Effector memory CD8-positive, alpha-beta T cell (primary cell): ENCODE results near the gene CREB3L2.
"Not testable (repeated sequence)": the region's sequence is repeated elsewhere in the genome, so short reads cannot be mapped to it uniquely, and the experiment has no call there.

Experiments used
- ATAC-seq: fragments of 150-1000 bp; cut with Tn5 transposase; replicated peaks from 2 replicates; pipeline ENCODE4 v1.10.0; 2021; ENCODE audit warnings: mild to moderate bottlenecking, moderate library complexity
- DNase-seq, 3 experiments: peaks; one replicate each; pipeline ENCODE4 v3.0.0; 2021
- H3K27ac Mint-ChIP-seq, 2 donors: one replicate each; pipeline ENCODE4 v1.8.0; 2022; ENCODE audit warnings: mild to moderate bottlenecking in 2 of 2, mixed read lengths in 2 of 2, moderate library complexity in 2 of 2
- H3K27me3 Mint-ChIP-seq, 2 donors: one replicate each; pipeline ENCODE4 v1.8.0; 2022; ENCODE audit warnings: mixed read lengths in 2 of 2
- H3K36me3 Mint-ChIP-seq: one replicate; pipeline ENCODE4 v1.8.0; 2022; ENCODE audit warnings: mild to moderate bottlenecking, moderate library complexity, mixed read lengths; ENCODE audit not compliant: insufficient read depth
- H3K4me1 Mint-ChIP-seq, 2 donors: one replicate each; pipeline ENCODE4 v1.8.0; 2022; ENCODE audit warnings: low read depth in 2 of 2, mixed read lengths in 2 of 2
- H3K4me3 Mint-ChIP-seq, 2 donors: one replicate each; pipeline ENCODE4 v1.8.0; 2022; ENCODE audit warnings: mild to moderate bottlenecking in 2 of 2, mixed read lengths in 2 of 2, moderate library complexity in 2 of 2
- H3K9me3 Mint-ChIP-seq, 2 donors: one replicate each; pipeline ENCODE4 v1.8.0; 2022; ENCODE audit warnings: mixed read lengths in 2 of 2

CREB3L2 gene

DNA sequence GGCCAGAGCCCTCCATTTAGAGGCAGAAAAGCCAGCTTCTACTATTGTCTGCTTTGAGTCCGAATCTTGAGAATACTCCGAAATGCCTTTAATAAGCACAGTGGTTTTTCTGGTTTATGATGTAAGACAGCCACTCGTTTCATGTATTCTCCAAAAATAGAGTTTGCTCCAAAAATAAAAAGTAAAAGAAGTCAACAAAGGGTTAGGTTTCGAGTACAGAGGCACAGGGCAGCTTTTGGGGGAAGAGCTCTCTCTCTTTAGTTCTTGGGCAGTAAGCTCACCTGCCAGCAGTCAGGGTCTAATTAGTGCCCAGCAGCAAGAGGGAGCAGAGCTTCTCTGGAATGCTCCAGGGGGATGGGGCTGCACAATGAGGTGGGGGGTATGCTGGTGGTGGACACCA is 20.2 kb downstream of the CREB3L2 start:
- no peak for DNase-seq
- peaks cover 0 to 8% of the 10 kb centered on the region in 2 donors for H3K9me3 Mint-ChIP-seq
- H3K36me3 Mint-ChIP-seq: peaks cover 2% of the 10 kb centered on the region
- H3K4me1 Mint-ChIP-seq: peaks cover 27 to 37% of the 10 kb centered on the region in 2 donors
- H3K4me3 Mint-ChIP-seq: no peak overlapping the region
- H3K27me3 Mint-ChIP-seq: no peaks in the 10 kb centered on the region
- no peak for ATAC-seq
- H3K27ac Mint-ChIP-seq: peak overlapping the region in 1 of 2 donors; percentile 65

DNA sequence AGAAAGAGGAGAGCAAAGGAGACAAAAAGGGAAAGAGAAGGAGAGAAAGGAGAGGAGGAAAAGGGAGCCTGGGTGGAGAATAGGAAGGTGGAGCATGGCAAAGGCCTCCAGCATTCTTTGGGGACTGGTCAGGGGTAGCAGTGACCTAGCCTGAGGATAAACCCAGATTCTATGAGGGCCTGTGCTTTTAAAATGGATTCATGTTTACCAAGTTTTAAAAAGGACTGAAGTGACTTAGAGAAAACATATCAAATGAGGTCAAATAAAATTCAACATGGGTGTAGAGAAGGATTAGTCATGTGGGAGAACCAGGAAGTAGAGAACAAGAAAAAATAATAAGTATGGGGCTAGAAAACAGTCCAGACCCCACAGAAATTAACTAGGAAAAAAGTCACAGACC is 20.7 kb downstream of the CREB3L2 start:
- H3K27me3 Mint-ChIP-seq: no peaks in the 10 kb centered on the region
- H3K9me3 Mint-ChIP-seq: peaks cover 0 to 8% of the 10 kb centered on the region in 2 donors
- ATAC-seq (no peak), DNase-seq (no peak)
- peaks cover 1% of the 10 kb centered on the region for H3K36me3 Mint-ChIP-seq
- H3K4me3 Mint-ChIP-seq: no peak overlapping the region
- peak overlapping the region in 1 of 2 donors; percentile 27 for H3K27ac Mint-ChIP-seq
- peaks cover 30 to 37% of the 10 kb centered on the region in 2 donors for H3K4me1 Mint-ChIP-seq

DNA sequence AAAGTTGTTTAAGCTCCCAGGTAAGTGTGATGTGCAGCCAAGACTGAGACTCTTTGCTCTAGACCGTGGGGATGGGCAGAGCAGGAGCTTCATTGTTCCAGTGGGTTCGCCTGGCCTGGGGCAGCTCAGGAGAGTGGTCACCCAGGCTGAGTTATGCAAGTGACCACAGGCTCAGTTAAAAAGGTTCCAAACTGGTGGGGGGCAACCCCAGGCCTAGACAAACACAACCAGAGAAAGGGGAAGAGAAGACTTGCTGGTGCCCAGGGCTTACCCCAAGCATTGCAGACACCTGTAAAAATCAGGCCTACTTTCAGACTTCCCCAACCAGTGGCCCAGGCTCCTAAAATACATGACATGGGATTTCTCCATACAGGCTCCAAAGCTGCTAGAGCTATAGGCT is 21.6 kb downstream of the CREB3L2 start:
- Mint-ChIP-seq H3K9me3 (peaks cover 0 to 8% of the 10 kb centered on the region in 2 donors), H3K36me3 (no peaks in the 10 kb centered on the region), H3K4me3 (no peak overlapping the region), H3K27me3 (no peaks in the 10 kb centered on the region), H3K4me1 (peaks cover 26 to 34% of the 10 kb centered on the region in 2 donors), H3K27ac (peak overlapping the region; percentile 27 to 36)
- ATAC-seq (no peak), DNase-seq (no peak)

DNA sequence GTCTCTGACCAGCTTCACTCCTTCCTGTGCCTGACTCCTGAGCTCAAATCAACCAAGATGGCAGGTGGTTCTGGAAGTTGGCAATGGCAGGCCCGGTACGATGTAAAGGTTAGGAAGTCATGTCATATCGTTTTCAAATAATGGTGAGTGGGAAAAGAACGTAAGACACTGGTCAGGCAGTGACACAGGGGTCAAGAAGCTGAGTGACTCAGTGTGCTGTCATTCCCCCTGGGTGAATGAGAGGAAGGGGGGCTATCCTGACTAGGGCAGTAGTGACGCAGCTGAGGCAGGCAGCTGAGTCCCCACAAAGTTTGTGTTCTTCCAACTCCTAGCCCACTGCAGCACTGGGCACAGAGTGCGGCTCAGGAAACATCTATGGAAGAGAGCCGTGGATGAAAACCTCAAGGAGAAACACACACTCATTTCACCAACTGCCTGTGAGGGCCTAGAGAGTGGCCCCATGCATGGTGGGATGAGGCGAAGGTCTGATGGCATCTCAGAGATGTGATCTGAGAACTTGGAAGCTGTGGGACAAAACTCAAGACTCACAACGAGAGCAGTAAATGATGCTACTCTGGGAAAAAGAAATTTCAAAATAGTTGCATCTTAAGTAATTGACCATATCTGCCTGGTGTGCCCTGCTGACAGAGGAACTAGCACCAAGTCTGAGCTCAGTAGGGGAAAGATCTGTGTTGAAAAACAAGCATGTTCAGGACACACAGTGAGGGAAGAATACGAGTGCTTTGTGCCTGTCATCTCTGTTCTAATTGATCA is 23.2 kb downstream of the CREB3L2 start:
- H3K4me3 Mint-ChIP-seq: no peak overlapping the region
- no peaks in the 10 kb centered on the region for H3K36me3 Mint-ChIP-seq
- H3K9me3 Mint-ChIP-seq: peaks cover 0 to 8% of the 10 kb centered on the region in 2 donors
- H3K27ac Mint-ChIP-seq: peak overlapping the region in 1 of 2 donors; percentile 14
- peaks cover 25 to 30% of the 10 kb centered on the region in 2 donors for H3K4me1 Mint-ChIP-seq
- no peak for DNase-seq
- ATAC-seq: no peak
- no peaks in the 10 kb centered on the region for H3K27me3 Mint-ChIP-seq

DNA sequence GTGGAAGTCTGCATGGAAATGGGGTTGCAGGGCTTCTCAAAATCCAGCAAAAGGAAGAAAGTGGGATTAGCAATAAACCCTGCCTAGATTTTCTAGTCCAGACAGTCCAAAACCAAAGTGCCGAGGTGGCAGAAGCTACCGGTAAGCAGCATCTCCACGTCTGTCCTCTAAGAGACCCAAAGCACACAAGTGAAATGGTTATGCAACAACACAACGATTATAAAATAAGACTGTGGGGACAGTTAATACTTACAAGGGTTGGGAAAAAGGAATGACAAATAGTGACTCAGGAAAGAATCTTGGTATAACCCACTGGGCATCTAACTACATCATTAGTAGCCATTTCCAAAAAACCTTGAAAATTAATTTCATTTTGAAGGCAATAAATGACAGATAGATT is 24.7 kb downstream of the CREB3L2 start:
- DNase-seq (no peak), ATAC-seq (no peak)
- Mint-ChIP-seq H3K36me3 (no peaks in the 10 kb centered on the region), H3K27ac (no peak overlapping the region), H3K4me3 (no peak overlapping the region), H3K27me3 (no peaks in the 10 kb centered on the region), H3K4me1 (peaks cover 25% of the 10 kb centered on the region in 2 donors), H3K9me3 (no peaks in the 10 kb centered on the region)

DNA sequence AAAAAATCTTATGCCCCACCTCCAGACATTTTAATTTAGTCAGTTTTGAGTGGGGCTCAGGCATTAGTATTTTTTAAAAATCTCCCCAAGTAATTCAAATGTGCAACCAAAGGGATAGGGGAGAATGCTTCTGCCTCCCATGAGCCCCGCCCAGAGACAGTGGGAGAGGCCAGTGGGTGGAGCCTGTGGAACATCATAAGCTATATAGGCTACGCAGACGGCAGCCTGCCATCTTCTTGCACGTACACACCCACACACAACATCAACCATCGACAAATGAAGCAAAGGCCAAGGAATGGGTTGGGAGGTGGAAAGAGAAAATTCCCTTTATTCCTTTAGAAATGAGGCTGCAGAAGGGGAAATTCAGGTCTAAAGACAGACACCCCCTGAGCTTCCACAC is 25.2 kb downstream of the CREB3L2 start:
- peaks cover 24 to 25% of the 10 kb centered on the region in 2 donors for H3K4me1 Mint-ChIP-seq
- no peaks in the 10 kb centered on the region for H3K9me3 Mint-ChIP-seq
- no peak for ATAC-seq
- no peaks in the 10 kb centered on the region for H3K36me3 Mint-ChIP-seq
- H3K4me3 Mint-ChIP-seq: no peak overlapping the region
- H3K27ac Mint-ChIP-seq: no peak overlapping the region
- no peak for DNase-seq
- no peaks in the 10 kb centered on the region for H3K27me3 Mint-ChIP-seq

DNA sequence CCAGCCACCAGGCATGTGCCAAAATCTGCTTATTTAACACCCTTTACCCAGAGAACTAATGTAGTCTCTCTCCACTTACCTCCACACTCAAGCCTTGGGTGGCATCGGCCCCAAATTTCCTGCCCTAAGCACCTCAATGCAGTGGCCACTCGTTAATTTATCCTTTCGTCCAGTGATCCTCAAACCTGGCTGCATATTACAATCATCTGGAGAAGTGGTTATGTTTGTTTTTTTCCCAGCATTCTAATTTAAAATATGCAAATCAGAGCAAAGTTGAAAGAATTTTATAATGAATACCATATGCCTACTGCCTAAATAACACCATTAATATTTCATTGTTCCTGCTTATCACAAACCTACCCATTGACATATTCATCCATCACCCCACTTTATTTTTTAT is 25.7 kb downstream of the CREB3L2 start:
- Mint-ChIP-seq H3K4me1 (peaks cover 21 to 23% of the 10 kb centered on the region in 2 donors), H3K27me3 (no peaks in the 10 kb centered on the region), H3K27ac (no peak overlapping the region), H3K4me3 (no peak overlapping the region), H3K36me3 (no peaks in the 10 kb centered on the region), H3K9me3 (no peaks in the 10 kb centered on the region)
- ATAC-seq (no peak), DNase-seq (no peak)

DNA sequence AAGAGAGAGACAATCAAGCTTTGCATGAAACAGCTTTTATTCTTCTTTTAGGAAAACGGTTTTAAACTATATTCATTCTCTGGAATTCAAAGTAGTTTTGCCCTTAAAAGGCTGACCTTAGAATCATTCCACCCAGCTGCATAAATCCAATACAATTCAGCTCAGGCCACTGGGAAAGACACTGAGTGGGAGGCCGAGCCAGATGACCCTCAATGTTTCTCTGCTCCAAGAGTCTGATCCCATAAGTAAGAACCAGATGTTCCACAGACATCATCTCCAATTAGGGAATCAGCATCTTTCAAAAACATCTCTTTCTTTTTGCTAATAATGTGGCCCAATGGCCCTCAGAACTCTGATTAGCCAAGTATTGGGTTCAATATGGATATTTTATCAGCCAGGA is 26.1 kb downstream of the CREB3L2 start:
- Mint-ChIP-seq H3K9me3 (no peaks in the 10 kb centered on the region), H3K4me1 (peaks cover 18 to 19% of the 10 kb centered on the region in 2 donors), H3K36me3 (no peaks in the 10 kb centered on the region), H3K4me3 (no peak overlapping the region), H3K27ac (no peak overlapping the region), H3K27me3 (no peaks in the 10 kb centered on the region)
- DNase-seq: no peak
- ATAC-seq: no peak

DNA sequence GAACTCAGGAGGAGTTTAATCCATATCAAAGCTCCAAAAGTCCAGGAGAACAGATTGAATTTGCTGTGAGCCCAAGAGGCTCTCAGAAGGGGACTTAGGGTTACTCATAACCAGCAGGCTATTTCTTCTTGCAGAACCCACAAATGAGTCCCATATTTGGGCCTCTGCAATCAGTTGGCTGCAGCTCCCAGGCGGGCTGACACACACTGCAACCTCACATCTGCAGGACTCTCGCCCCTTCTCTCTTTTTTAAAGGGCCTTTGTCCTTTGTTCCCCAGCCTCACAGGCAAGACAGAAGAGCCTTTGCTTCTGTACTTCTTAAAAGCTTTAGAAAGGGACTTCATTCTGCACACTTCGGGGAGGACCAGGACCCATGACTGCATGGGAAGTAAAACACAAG is 26.7 kb downstream of the CREB3L2 start:
- H3K9me3 Mint-ChIP-seq: no peaks in the 10 kb centered on the region
- peaks cover 16 to 17% of the 10 kb centered on the region in 2 donors for H3K4me1 Mint-ChIP-seq
- no peaks in the 10 kb centered on the region for H3K36me3 Mint-ChIP-seq
- ATAC-seq: no peak
- no peak overlapping the region for H3K27ac Mint-ChIP-seq
- H3K4me3 Mint-ChIP-seq: no peak overlapping the region
- H3K27me3 Mint-ChIP-seq: no peaks in the 10 kb centered on the region
- DNase-seq: no peak

DNA sequence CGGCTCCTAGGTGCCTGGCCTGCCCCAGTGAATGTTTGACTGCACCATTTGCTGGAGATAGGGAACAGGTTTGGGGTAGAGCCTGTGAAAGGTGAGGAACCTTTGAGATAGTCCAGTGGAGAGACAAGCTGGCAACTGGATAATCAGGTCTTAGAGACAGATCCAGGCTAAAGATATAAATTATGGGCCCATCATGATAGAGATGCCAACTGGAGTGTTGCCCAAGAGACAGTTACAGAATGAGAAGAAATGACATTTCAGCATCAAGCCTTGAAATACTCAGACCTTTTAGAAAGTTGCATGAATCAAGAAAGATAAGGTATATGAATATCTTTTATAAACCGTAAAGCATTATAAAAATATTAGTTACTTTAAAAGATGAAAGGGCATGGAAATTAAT is 27.1 kb downstream of the CREB3L2 start:
- Mint-ChIP-seq H3K36me3 (no peaks in the 10 kb centered on the region), H3K27ac (peak overlapping the region in 1 of 2 donors; percentile 2), H3K27me3 (no peaks in the 10 kb centered on the region), H3K4me1 (peaks cover 13 to 16% of the 10 kb centered on the region in 2 donors), H3K4me3 (no peak overlapping the region), H3K9me3 (no peaks in the 10 kb centered on the region)
- DNase-seq (no peak), ATAC-seq (no peak)

DNA sequence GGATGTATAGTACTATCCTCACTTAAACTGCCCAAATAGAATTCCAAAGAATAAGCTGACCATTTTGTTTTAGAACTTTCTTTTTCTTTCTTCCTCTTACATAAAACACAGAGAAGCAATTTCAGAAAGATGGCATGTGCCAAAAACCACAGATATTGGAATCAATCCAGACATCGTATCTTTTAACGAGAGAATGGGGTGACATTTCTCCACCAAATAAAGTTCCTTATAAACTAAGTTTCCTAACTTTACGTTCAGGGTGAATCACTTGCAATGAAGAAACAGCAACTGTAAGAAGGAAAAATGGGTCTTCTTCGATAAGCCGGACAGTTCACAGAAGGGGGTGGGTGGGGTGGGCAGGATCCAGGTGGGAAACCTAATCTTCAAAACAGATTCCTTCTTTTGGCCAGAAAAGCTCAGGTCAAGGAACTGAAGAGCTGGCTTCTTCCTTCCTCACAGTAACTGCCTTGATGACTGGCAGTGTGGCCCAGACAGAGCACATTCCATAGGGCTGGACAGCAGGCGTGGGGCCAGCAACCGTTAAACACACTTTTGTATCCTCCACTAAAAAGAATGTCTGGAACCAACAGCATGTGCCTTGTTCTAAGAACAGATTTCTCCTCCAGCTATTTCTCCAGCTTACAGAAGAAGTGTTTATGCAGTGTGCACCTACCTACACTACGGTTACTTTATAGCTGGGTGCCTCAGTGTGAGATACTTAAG is 31.5 kb downstream of the CREB3L2 start:
- DNase-seq (no peak), ATAC-seq (no peak)
- Mint-ChIP-seq H3K9me3 (no peaks in the 10 kb centered on the region), H3K27me3 (no peaks in the 10 kb centered on the region), H3K36me3 (peaks cover 3% of the 10 kb centered on the region), H3K4me3 (no peak overlapping the region), H3K27ac (no peak overlapping the region), H3K4me1 (peaks cover 22 to 37% of the 10 kb centered on the region in 2 donors)

DNA sequence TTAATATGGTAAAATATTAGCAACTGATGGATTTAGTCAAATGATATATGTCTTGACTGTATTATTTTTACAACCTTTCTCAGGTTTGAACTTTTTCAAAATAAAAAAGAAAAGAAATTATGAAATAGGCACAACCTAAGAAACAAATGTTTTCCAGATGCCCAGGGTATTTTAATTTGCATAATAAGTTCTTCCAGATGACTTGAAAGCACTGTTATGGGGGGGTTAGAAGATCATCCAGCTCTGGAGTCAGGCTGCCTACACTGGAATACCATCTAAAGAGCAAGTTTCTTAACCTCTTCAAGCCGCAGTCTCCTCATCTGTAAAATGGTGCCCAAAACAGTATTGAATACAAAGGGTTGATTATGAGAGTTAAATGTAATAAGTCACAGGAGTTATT is 32.1 kb downstream of the CREB3L2 start:
- no peaks in the 10 kb centered on the region for H3K9me3 Mint-ChIP-seq
- peaks cover 23 to 37% of the 10 kb centered on the region in 2 donors for H3K4me1 Mint-ChIP-seq
- DNase-seq (no peak), ATAC-seq (no peak)
- no peaks in the 10 kb centered on the region for H3K27me3 Mint-ChIP-seq
- H3K36me3 Mint-ChIP-seq: peaks cover 3% of the 10 kb centered on the region
- no peak overlapping the region for H3K4me3 Mint-ChIP-seq
- H3K27ac Mint-ChIP-seq: no peak overlapping the region

DNA sequence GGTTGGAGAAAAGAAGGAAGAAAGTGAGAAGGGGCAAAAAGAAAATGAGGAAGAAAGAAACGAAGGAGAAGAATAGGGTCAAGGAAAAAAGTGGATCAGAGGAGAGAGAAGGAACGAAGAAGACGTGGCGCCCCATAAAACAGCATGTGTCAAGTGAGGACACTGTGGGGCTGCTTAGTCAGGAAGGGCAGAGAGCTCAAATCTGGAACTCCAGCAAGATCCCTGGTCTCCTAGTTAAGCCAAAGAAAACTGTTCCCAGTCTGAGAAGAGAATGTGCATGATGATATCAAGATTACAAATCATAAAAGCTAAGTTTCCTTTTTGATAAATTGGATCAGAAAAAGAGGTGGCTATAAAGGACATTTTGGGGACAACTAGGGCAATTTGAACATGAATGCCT is 33.0 kb downstream of the CREB3L2 start:
- DNase-seq (no peak), ATAC-seq (no peak)
- Mint-ChIP-seq H3K27ac (no peak overlapping the region), H3K4me1 (peaks cover 23 to 31% of the 10 kb centered on the region in 2 donors), H3K27me3 (no peaks in the 10 kb centered on the region), H3K4me3 (no peak overlapping the region), H3K9me3 (no peaks in the 10 kb centered on the region), H3K36me3 (peaks cover 3% of the 10 kb centered on the region)

DNA sequence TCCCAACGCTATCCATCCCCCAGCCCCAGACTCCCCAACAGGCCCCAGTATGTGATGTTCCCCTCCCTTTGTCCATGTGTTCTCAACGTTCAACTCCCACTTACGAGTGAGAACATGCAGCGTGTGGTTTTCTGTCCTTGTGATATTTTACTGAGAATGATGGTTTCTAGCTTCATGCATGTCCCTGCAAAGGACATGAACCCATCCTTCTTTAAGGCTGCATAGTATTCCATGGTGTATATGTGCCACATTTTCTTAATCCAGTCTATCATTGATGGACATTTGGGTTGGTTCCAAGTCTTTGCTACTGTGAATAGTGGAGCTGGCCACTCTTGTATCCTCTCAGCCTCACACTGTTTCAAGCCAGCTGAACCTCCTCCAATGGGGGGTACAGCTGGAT is 33.5 kb downstream of the CREB3L2 start:
- not testable (repeated sequence) for H3K27ac Mint-ChIP-seq, H3K4me3 Mint-ChIP-seq, H3K36me3 Mint-ChIP-seq, DNase-seq, ATAC-seq, H3K9me3 Mint-ChIP-seq, H3K27me3 Mint-ChIP-seq
- H3K4me1 Mint-ChIP-seq: peaks cover 23 to 31% of the 10 kb centered on the region in 2 donors
